IPS-18c (cell line): Measurements from ENCODE around the gene DRAM1.

ENCODE experiments used
- H3K4me3 ChIP-seq: 2 replicates; pipeline ENCODE4 v1.7.0; 2013; ENCODE audit warnings: low read depth, mild to moderate bottlenecking, low read length, moderate library complexity; ENCODE audit not compliant: insufficient read depth
- H3K9me3 ChIP-seq: one replicate; pipeline ENCODE4 v1.6.1; 2013; ENCODE audit warnings: mild to moderate bottlenecking, low read length, moderate library complexity; ENCODE audit not compliant: control insufficient read depth, insufficient read depth

Gene DRAM1

GRCh38 chr12:101925935-101926334 lies 48.6 kb downstream of the DRAM1 start:
- no peak overlapping the region for H3K4me3 ChIP-seq
- peaks cover 2% of the 10 kb centered on the region for H3K9me3 ChIP-seq

GRCh38 chr12:101927036-101927435 lies 49.7 kb downstream of the DRAM1 start:
- peaks cover 2% of the 10 kb centered on the region for H3K9me3 ChIP-seq

GRCh38 chr12:101927999-101928398 lies 50.6 kb downstream of the DRAM1 start:
- Histone ChIP-seq H3K9me3 (no peaks in the 10 kb centered on the region), H3K4me3 (no peak overlapping the region)

More at GRCh38 chr12:101927036-101927435, 49.7 kb downstream of the DRAM1 start:
- H3K4me3 ChIP-seq = no peak overlapping the region

GRCh38 chr12:101928556-101928955 lies 51.2 kb downstream of the DRAM1 start:
- Histone ChIP-seq H3K9me3 (no peaks in the 10 kb centered on the region), H3K4me3 (no peak overlapping the region)

- no peaks in the 10 kb centered on the region for H3K9me3 ChIP-seq
- H3K4me3 ChIP-seq = no peak overlapping the region
These were observed 52.1 kb downstream of the DRAM1 start for GRCh38 chr12:101929365-101930041.

GRCh38 chr12:101931498-101932326 lies 54.3 kb downstream of the DRAM1 start:
- Histone ChIP-seq H3K9me3 (no peaks in the 10 kb centered on the region), H3K4me3 (no peak overlapping the region)

GRCh38 chr12:101933866-101934514 lies 56.6 kb downstream of the DRAM1 start:
- Histone ChIP-seq H3K9me3 (no peaks in the 10 kb centered on the region), H3K4me3 (no peak overlapping the region)

GRCh38 chr12:101935890-101936746 lies 58.7 kb downstream of the DRAM1 start:
- no peak overlapping the region for H3K4me3 ChIP-seq
- H3K9me3 ChIP-seq = no peaks in the 10 kb centered on the region

GRCh38 chr12:101939306-101939705 lies 61.9 kb downstream of the DRAM1 start:
- H3K9me3 ChIP-seq = no peaks in the 10 kb centered on the region
- no peak overlapping the region for H3K4me3 ChIP-seq

- Histone ChIP-seq H3K9me3 (no peaks in the 10 kb centered on the region), H3K4me3 (no peak overlapping the region)
These were observed 62.5 kb downstream of the DRAM1 start for GRCh38 chr12:101939856-101940265.

- no peaks in the 10 kb centered on the region for H3K9me3 ChIP-seq
- no peak overlapping the region for H3K4me3 ChIP-seq
These were observed 63.1 kb downstream of the DRAM1 start for GRCh38 chr12:101940400-101940950.

GRCh38 chr12:101941306-101942249 lies 64.2 kb downstream of the DRAM1 start:
- Histone ChIP-seq H3K4me3 (no peak overlapping the region), H3K9me3 (no peaks in the 10 kb centered on the region)

GRCh38 chr12:101942250-101942605 lies 64.8 kb downstream of the DRAM1 start:
- H3K9me3 ChIP-seq = no peaks in the 10 kb centered on the region
- H3K4me3 ChIP-seq = no peak overlapping the region

- Histone ChIP-seq H3K4me3 (no peak overlapping the region), H3K9me3 (no peaks in the 10 kb centered on the region)
These were observed 68.2 kb downstream of the DRAM1 start for GRCh38 chr12:101945369-101946232.

GRCh38 chr12:101946233-101946611 lies 68.8 kb downstream of the DRAM1 start:
- Histone ChIP-seq H3K9me3 (no peaks in the 10 kb centered on the region), H3K4me3 (no peak overlapping the region)
